GM23338 (cell line): ENCODE results near the gene MTFR1L. TPM values are rescaled to one million over a fixed set of nuclear protein-coding genes. Genes with fewer than 3 reads are reported as not detected.

Source experiments
- ATAC-seq: fragments of 200-7000 bp; cut with Tn5 transposase; 3 replicates; pipeline ENCODE4 v1.9.1; 2020
- DNase-seq: peaks from one replicate; pipeline ENCODE4 v3.0.0-alpha.2; 2015; ENCODE audit warnings: low spot score
- H2AFZ ChIP-seq: fragments of 200-600 bp; sonication (generic); 2 replicates; pipeline ENCODE4 v1.8.0; 2016; ENCODE audit warnings: antibody characterized with exemption, mild to moderate bottlenecking, moderate library complexity
- H3F3A ChIP-seq: fragments of 200-600 bp; sonication (generic); replicated peaks from 2 replicates; pipeline ENCODE4 v1.8.0; 2017; ENCODE audit warnings: antibody characterized with exemption, mixed run types, low read depth
- H3K27ac ChIP-seq: fragments of 200-600 bp; sonication (generic); 2 replicates; pipeline ENCODE4 v1.6.1; 2016; ENCODE audit warnings: low read depth
- H3K27me3 ChIP-seq: fragments of 200-600 bp; sonication (generic); 2 replicates; pipeline ENCODE4 v1.8.0; 2016; ENCODE audit warnings: mild to moderate bottlenecking, mixed run types, moderate library complexity; ENCODE audit not compliant: insufficient read depth
- H3K36me3 ChIP-seq: fragments of 200-600 bp; sonication (generic); 2 replicates; pipeline ENCODE4 v1.8.0; 2016; ENCODE audit warnings: mild to moderate bottlenecking; ENCODE audit not compliant: insufficient read depth
- H3K4me1 ChIP-seq: fragments of 200-600 bp; sonication (generic); 2 replicates; pipeline ENCODE4 v1.8.0; 2016; ENCODE audit warnings: mild to moderate bottlenecking, moderate library complexity; ENCODE audit not compliant: insufficient read depth
- H3K4me2 ChIP-seq: fragments of 200-600 bp; sonication (generic); 2 replicates; pipeline ENCODE4 v1.7.1; 2017; ENCODE audit warnings: mixed run types
- H3K4me3 ChIP-seq: fragments of 200-600 bp; sonication (generic); 2 replicates; pipeline ENCODE4 v1.6.1; 2016; ENCODE audit warnings: mixed run types
- H3K79me2 ChIP-seq: fragments of 200-600 bp; sonication (generic); replicated peaks from 2 replicates; pipeline ENCODE4 v1.8.0; 2017; ENCODE audit warnings: mild to moderate bottlenecking; ENCODE audit not compliant: insufficient read depth
- H3K9me2 ChIP-seq: fragments of 200-600 bp; sonication (generic); 2 replicates; pipeline ENCODE4 v1.8.0; 2017; ENCODE audit not compliant: insufficient read depth
- H4K20me1 ChIP-seq: fragments of 200-600 bp; sonication (generic); replicated peaks from 2 replicates; pipeline ENCODE4 v1.8.0; 2017; ENCODE audit warnings: mild to moderate bottlenecking; ENCODE audit not compliant: insufficient read depth
- H3K27ac Mint-ChIP-seq: 2 replicates; pipeline ENCODE4 v1.8.0; 2020; ENCODE audit warnings: inconsistent platforms, mild to moderate bottlenecking, moderate library complexity, mixed read lengths
- H3K27me3 Mint-ChIP-seq: 3 replicates; pipeline ENCODE4 v1.8.0; 2022; ENCODE audit warnings: low read depth, mild to moderate bottlenecking, moderate library complexity, mixed read lengths, inconsistent platforms; ENCODE audit not compliant: insufficient read depth, poor library complexity
- H3K36me3 Mint-ChIP-seq: 3 replicates; pipeline ENCODE4 v1.8.0; 2021; ENCODE audit warnings: low read depth, mild to moderate bottlenecking, inconsistent platforms, moderate library complexity, mixed read lengths
- H3K4me1 Mint-ChIP-seq: 3 replicates; pipeline ENCODE4 v1.8.0; 2020; ENCODE audit warnings: mild to moderate bottlenecking, inconsistent platforms, mixed read lengths
- H3K4me3 Mint-ChIP-seq: 3 replicates; pipeline ENCODE4 v1.8.0; 2021; ENCODE audit warnings: moderate library complexity, mild to moderate bottlenecking, inconsistent platforms, mixed read lengths
- H3K9me3 Mint-ChIP-seq: 3 replicates; pipeline ENCODE4 v1.8.0; 2020; ENCODE audit warnings: moderate library complexity, mild to moderate bottlenecking, inconsistent platforms, mixed read lengths
- CREB1 ChIP-seq: fragments of 250-450 bp; sonication (Bioruptor Pico); IDR thresholded peaks from 2 replicates; pipeline ENCODE4 v1.5.0; 2020; ENCODE audit warnings: low read depth, mild to moderate bottlenecking, moderate library complexity
- ETS1 ChIP-seq: IDR thresholded peaks from 2 replicates; pipeline ENCODE4 v1.6.1; 2016; ENCODE audit warnings: antibody characterized with exemption
- EZH2 ChIP-seq: fragments of 200-600 bp; sonication (generic); IDR thresholded peaks from one replicate; pipeline ENCODE4 v1.8.0; 2017; ENCODE audit warnings: antibody characterized with exemption, mild to moderate bottlenecking, low read depth; ENCODE audit not compliant: unreplicated experiment
- EZH2phosphoT487 ChIP-seq: fragments of 200-600 bp; sonication (generic); IDR thresholded peaks from one replicate; pipeline ENCODE4 v1.8.1; 2018; ENCODE audit warnings: antibody characterized with exemption; ENCODE audit not compliant: unreplicated experiment
- NANOG ChIP-seq: IDR thresholded peaks from 2 replicates; pipeline ENCODE4 v1.6.1; 2016; ENCODE audit warnings: antibody characterized with exemption, borderline replicate concordance
- ZNF114 ChIP-seq: fragments of 250-450 bp; sonication (Bioruptor Pico); IDR thresholded peaks from 2 replicates; pipeline ENCODE4 v1.5.0; 2020; ENCODE audit warnings: mild to moderate bottlenecking, moderate library complexity
- ZNF331 ChIP-seq: fragments of 250-450 bp; sonication (Bioruptor Pico); IDR thresholded peaks from 2 replicates; pipeline ENCODE4 v1.5.0; 2020; ENCODE audit warnings: low read depth, mild to moderate bottlenecking, moderate library complexity
- ZNF462 ChIP-seq: fragments of 250-450 bp; sonication (Bioruptor Pico); IDR thresholded peaks from 2 replicates; pipeline ENCODE4 v1.5.0; 2020; ENCODE audit warnings: mild to moderate bottlenecking, moderate library complexity
- polyA plus RNA-seq: library from polyadenylated mRNA; unstranded; fragments of >200 nt; fragmentation: Nextera tagmentation; extraction: Ambion mirVana; gene quantifications from 2 replicates; pipeline ENCODE4 v1.2.1, GENCODE V29; 2016
- total RNA-seq: library from RNA; depleted of rRNA; stranded (reverse); fragments of >200 nt; shearing (Covaris generic); gene quantifications from 2 replicates; pipeline ENCODE4 v1.2.3, GENCODE V29; 2014
- TF ChIP-seq, protein P1 (sequence below), 2 experiments: fragments of 200-600 bp in 1 of 2; sonication (generic) in 1 of 2; conservative IDR thresholded peaks; 2 replicates each; pipeline versions ENCODE4 v1.5.1 to v1.6.1; 2016 to 2017; ENCODE audit warnings: antibody characterized with exemption in 2 of 2, low read depth in 2 of 2, mild to moderate bottlenecking in 2 of 2, moderate library complexity in 1 of 2

The MTFR1L gene
- total and polyA plus RNA-seq, 2 experiments from 2014 or later, result 14.8 to 22.7 TPM

GRCh38 chr1:25806418-25806817 is 13.3 kb upstream of the MTFR1L start:
- Mint-ChIP-seq H3K36me3 (peaks cover 18% of the 10 kb centered on the region), H3K9me3 (no peaks in the 10 kb centered on the region), H3K4me3 (no peak overlapping the region), H3K27ac (no peak overlapping the region), H3K27me3 (peaks cover 6% of the 10 kb centered on the region), H3K4me1 (peaks cover 11% of the 10 kb centered on the region; the same call in 2 of the 3 replicates)
- ATAC-seq (no peak), DNase-seq (no peak)
- H3K9me2 ChIP-seq, result no peaks in the 10 kb centered on the region
- TF ChIP-seq CREB1 (no peak), EZH2 (no peak), ZNF114 (CRISPR knock-in tag) (no peak), EZH2phosphoT487 (no peak), ZNF331 (no peak), ETS1 (no peak), NANOG (no peak), ZNF462 (CRISPR knock-in tag) (no peak)
- TF ChIP-seq, protein P1, sequence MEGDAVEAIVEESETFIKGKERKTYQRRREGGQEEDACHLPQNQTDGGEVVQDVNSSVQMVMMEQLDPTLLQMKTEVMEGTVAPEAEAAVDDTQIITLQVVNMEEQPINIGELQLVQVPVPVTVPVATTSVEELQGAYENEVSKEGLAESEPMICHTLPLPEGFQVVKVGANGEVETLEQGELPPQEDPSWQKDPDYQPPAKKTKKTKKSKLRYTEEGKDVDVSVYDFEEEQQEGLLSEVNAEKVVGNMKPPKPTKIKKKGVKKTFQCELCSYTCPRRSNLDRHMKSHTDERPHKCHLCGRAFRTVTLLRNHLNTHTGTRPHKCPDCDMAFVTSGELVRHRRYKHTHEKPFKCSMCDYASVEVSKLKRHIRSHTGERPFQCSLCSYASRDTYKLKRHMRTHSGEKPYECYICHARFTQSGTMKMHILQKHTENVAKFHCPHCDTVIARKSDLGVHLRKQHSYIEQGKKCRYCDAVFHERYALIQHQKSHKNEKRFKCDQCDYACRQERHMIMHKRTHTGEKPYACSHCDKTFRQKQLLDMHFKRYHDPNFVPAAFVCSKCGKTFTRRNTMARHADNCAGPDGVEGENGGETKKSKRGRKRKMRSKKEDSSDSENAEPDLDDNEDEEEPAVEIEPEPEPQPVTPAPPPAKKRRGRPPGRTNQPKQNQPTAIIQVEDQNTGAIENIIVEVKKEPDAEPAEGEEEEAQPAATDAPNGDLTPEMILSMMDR (conservative IDR thresholded peaks at IDR 0.05; ENCODE audit: low read depth in 2 of 2), result no peak
- no peak overlapping the region for H2AFZ ChIP-seq
- no peaks in the 10 kb centered on the region for H3K36me3 ChIP-seq
- H3K4me3 ChIP-seq, result no peak overlapping the region
- H3K4me2 ChIP-seq, result no peak overlapping the region
- no peaks in the 10 kb centered on the region for H3K27me3 ChIP-seq
- H4K20me1 ChIP-seq, result peaks cover 3% of the 10 kb centered on the region; the same call in 1 of the 2 replicates
- peaks cover 6% of the 10 kb centered on the region; the same call in 1 of the 2 replicates for H3K79me2 ChIP-seq
- H3F3A ChIP-seq, result peaks cover under 1% of the 10 kb centered on the region; the same call in 1 of the 2 replicates
- no peak overlapping the region for H3K27ac ChIP-seq
- peaks cover 5% of the 10 kb centered on the region for H3K4me1 ChIP-seq
